GM19455 (cell line): ENCODE results near the gene GFRAL.
"Not testable (repeated sequence)": the region's sequence is repeated elsewhere in the genome, so short reads cannot be mapped to it uniquely, and the experiment has no call there.

Source experiments
- ATAC-seq: cut with Tn5 transposase; IDR thresholded peaks from one replicate; pipeline ENCODE4 v1.9.1; 2021; ENCODE audit not compliant: unreplicated experiment

The GFRAL gene, protein sequence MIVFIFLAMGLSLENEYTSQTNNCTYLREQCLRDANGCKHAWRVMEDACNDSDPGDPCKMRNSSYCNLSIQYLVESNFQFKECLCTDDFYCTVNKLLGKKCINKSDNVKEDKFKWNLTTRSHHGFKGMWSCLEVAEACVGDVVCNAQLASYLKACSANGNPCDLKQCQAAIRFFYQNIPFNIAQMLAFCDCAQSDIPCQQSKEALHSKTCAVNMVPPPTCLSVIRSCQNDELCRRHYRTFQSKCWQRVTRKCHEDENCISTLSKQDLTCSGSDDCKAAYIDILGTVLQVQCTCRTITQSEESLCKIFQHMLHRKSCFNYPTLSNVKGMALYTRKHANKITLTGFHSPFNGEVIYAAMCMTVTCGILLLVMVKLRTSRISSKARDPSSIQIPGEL

DNA sequence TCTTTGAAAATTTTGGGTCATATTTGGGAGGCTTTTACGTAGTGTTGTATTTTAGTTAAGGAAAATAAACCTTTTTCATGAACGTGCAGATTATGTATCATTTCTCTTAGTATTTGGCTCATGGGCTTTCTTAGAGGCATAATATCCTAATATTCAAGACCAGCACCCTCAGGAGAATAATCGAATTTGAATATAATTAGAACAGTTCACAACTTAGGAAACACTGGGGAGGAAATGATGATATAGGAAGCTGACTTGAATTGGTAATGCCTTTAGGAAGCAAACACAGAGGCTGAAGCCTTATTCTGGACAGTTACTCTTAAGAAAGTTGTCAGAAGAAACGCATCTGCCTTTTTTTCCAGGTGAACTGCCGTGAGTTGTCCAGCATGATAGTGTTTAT is at the start of gene GFRAL:
GFRAL (plus strand) TSS at position 301 of the 400 bp plus-strand sequence; CDS start at position 387, 86 bp downstream.
- ATAC-seq, result no peak

GRCh38 chr6:55277646-55278045 is 49.6 kb upstream of the GFRAL start:
- ATAC-seq, result no peak

- ATAC-seq, result no peak
Measured at GRCh38 chr6:55281215-55281614, 46.1 kb upstream of the GFRAL start.

GRCh38 chr6:55282115-55282514 is 45.2 kb upstream of the GFRAL start:
- no peak for ATAC-seq

DNA sequence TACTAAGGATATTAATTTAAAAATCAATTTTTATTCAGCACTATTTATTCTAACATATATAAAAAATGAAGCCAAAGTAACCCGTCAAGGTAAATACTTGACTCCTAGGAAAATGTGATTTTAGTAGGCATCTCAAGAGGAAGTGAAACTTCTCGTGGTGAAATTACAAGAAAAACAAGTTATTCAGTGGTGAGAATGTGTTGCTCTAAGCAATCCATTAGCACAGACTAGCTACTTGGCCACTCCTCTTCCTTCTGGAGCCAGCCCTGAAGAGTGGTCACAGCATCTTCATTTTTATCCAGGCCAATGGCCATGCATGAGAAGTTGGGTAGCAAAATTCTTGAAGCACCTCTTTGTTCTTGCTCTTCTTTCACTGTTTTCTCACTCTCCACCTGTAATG is 40.4 kb upstream of the GFRAL start:
- no peak for ATAC-seq

DNA sequence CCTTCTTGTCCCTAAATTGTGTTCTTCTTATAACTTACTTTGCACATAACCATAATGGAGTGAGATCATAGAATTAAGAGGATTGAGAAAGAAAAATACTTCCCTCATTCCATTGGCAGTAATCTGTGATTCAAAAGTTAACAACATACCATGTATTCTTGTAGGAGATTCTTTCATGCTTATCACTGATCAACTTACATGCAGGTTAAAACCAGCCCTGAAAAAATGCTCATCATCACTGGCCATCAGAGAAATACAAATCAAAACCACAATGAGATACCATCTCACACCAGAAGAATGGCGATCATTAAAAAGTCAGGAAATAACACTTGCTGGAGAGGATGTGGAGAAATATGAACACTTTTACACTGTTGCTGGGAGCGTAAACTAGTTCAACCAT is 36.5 kb upstream of the GFRAL start:
- ATAC-seq, result no peak

DNA sequence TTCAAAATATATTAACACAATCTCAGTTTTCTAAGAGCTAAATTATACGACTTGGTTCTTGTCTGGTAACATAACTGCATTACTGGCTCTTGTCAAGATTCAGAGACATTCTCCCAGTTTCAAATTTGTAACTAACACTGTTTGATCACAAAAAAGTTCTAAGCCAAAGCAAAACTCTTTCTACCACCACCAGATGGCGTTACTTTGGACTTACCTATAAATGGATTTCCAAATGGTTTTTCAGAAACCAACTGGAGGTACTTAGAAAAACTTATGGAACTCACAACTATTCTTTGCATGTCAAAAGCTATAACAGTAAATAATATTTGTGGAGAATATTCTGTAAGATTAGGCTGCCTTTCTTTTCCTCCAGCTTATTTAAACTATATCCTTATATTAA is 34.2 kb upstream of the GFRAL start:
- ATAC-seq, result no peak

GRCh38 chr6:55297214-55297613 is 30.1 kb upstream of the GFRAL start:
- not testable (repeated sequence) for ATAC-seq

DNA sequence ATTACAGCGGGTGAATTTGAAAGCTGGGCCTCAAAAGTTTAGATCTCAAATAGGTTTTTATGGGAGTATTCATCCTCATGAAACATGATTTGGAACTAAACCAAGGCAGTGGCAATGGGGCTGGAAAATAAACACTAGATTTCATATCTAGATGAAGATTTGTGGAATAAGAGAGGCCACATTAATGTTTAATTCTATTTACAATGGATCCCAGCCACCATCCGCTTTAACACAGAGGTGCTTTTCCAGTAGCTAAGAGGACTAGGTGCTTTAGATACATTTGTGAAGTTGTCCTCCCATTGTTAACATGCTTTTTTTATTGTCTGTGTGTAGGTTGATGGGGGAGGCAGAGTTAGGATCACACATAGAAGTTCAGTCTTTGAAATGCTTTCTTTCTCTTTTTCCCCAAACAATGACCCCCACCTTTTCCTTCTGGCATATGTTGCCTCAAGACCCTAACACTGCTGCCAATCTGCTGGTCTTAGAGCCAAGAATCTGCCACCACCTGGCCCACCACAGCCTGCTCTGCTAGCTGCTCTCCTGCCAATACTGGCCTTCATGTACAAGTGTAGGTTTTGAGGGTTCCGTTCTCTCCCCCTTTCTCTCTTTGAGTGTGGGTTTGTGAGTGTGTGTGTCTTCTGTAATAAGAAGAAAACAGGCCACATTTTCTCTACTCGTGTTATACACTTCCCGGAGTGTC is 27.8 kb upstream of the GFRAL start:
- no peak for ATAC-seq

GRCh38 chr6:55304747-55305146 is 22.5 kb upstream of the GFRAL start:
- ATAC-seq, result no peak

DNA sequence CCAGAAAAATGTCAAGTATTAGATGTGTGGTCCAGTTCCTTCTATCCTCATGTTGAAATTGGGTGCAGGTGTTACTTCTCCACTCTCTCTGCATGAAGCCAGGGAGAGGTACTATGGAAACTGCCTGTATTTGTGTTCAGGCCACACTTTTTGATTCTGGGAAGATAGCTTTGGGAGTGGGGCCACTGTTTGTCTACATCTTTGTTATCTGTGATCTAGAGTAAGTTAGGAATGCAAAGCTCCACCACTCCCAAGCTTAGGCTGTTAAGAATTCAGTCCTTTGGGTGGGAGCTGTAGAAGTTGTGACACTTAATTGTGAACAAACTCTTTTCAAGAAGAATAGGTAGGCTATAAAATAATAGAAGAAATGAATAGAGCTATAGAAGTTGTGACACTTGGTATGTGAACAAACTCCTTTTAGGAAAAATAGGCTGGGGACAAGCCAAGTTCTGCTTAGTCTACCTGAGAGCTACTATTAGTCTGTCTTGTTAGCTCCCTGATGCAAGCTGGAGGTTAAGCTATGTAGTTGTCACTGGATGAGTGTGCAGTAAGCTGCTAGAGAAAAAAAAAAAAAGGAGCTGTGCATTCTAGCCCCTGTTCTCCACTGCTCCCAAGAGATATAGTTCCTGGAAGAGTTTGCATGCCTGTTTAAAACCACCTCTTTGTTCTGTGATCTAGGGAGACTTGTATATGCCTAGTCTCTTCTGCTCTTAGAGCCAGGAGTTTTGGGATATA is 7.1 kb upstream of the GFRAL start:
- ATAC-seq, result no peak

DNA sequence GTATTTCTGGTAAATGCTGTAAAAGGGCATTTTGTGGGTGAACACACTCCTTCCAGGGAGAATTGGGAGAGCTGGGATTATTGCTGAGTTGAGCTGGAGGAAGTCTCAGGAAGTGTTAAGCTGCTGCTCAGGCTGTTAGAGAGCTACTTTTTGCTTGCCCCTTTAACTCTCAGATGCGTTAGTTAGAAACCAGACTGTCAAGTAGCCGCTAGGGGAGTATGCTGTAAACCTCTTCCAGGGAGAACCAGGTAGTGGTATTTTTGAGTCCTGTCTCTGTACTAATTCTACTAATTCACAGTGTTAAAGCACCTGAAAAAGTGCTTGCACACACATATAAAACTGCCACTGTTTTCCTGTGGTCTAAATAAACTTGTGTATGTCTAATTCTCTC is 6.6 kb upstream of the GFRAL start:
- ATAC-seq, result no peak

DNA sequence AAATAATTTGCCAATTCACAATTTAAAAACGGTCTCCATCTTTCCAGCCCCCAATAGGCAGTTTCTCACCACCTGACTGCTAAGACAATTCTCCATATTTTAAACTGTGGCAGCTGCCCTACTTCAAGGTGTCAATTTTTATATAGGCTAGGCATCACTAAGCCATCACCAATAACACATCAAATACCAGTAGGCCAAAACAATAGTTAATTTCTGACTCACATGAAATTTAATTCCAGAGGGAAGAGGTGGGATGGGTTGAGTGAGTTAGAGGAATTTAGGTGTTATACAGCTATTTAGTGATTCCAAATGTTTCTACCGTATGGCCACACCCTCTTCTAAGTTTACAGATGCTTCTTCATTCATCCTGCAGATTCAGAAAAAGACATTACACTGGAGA is 49.9 kb downstream of the GFRAL start:
- ATAC-seq, result no peak

DNA sequence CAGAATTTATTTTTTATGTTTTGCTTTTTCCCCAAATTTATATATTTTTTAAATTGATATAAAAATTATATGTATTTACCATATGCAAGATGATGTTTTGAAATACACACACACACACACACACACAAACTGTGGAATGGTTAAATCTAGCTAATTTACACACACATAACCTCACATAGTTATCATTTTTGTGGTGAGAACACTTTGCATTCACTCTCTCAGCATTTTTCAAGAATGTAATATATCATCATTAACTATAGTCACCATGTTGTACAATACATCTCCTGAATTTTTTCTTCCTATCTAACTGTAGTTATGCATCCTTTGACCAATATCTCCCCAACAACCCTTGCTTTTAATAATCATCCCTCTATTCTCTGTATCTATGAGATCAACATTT is 52.2 kb downstream of the GFRAL start:
- no peak for ATAC-seq

DNA sequence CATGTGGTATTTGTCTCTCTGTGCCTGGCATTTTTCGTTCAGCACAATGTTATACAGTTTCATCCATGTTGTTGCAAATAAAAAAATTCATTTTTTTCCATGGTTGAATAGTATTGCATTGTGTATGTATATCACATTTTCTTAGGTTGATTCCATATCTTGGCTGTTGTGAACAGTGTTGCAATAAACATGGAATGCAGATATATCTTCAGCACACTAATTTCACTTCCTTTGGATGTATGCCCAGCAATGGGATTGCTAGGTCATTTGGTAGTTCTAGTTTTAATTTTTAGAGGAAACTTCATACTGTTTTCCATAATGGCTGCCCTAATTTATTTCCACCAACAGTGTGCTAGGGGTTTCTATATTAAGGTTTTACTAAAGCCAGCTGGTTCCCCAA is 52.6 kb downstream of the GFRAL start:
- ATAC-seq, result no peak

DNA sequence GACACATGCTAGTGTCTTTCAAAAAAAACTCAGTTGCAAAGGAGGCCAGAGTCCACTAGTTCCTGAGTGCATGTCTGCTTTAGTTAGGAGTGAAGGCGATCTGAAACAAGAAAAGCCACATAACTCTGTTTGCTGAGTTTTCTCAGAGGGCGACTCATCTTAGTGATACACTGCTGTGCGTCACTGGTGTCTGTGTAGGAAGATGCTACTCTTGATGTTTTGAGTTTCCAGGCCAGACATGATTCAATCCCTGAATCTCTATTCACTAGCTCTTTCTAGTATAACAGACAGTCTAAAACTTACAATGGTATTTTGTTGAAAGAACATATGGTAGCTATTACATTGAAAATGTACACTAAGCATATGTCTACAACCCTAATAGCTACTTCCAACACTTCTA is 60.9 kb downstream of the GFRAL start:
- no peak for ATAC-seq

- no peak for ATAC-seq
Measured at GRCh38 chr6:55395871-55396270, 68.6 kb downstream of the GFRAL start.

DNA sequence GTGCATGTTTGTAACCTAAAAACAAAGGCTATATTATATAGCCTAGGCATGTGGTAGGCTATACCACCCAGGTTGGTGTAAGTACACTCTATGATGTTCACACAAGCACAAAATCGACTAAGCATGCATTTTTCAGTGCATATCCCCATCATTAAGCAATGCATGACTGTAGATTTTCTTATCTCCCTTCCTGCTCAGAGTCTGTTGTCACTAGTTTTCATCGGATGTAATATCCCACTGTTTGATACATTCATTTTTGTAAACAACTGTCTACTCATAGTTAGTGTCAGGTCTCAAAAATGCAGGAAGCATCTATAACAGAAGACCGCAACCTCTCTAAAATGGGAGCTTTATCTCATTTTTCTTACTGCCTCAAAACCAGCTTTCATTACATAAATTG is 70.7 kb downstream of the GFRAL start:
- ATAC-seq, result no peak

DNA sequence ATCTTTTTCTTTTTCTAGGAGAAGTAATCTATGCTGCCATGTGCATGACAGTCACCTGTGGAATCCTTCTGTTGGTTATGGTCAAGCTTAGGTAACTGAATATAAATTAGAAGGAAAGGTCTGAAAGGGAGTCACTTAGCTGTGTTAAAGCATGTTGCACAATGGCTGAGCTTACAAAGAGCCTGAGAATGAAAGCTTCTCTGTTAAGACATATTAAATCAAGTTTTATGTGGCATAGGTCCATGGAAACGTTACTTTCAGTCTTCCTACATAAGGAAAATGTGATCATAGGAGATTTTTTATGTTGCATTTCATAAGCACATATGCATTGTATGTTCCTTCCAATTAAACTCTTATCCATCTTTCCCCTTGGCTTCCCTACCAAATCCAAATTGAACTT is 72.1 kb downstream of the GFRAL start:
- ATAC-seq, result no peak

GRCh38 chr6:55405474-55406235 is 78.4 kb downstream of the GFRAL start:
- no peak for ATAC-seq

GRCh38 chr6:55410674-55411073 is 83.4 kb downstream of the GFRAL start:
- ATAC-seq, result no peak
